ENCODE data around the gene SMURF1. TPM values are rescaled to one million over a fixed set of nuclear protein-coding genes. Genes with fewer than 3 reads are reported as not detected.

The SMURF1 gene
- total RNA-seq, 1 donor, result 23.5 TPM

DNA sequence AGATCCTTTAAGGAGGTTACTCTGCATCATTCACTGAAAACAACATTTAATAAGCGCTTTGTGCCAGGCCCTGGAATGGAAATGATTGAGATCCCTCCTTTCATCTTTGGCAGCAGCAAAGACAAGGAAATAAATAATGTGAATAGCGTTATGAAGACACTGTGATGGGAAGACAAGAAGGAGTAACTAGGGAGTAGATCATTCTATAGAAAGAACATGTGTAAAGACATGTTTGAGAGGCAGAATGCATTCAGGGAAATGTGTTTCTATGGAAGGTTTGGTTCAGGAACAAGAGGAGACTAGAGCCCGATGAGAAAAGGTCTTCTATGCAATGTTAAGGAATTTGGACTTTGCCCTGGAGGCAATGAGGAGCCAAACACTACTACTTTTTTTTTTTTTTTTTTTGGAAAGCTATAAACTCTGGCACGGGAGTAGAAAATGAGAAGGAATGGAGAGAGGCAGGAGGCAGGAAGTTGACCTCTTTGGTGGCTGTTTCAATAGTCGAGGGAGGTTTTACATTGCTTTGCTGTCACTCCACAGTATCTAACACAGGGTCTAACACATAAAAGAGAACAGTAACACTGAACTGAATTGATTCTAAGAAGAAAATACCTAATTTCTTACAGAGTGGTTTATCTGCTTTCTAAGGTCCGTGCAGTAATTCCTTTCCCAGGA, 44.9 kb downstream of the SMURF1 start:
- Histone ChIP-seq H4K20me1 (ENCODE audit: insufficient read depth, low read length) (peaks cover 21% of the 10 kb centered on the region), H3K4me3 (ENCODE audit: insufficient read depth, low read length) (peak overlapping the region; percentile 34), H2AFZ (ENCODE audit: low read length) (no peak overlapping the region), H3K4me2 (ENCODE audit: insufficient read depth, low read length) (peak overlapping the region; percentile 63), H3K79me2 (ENCODE audit: insufficient read depth, low read length) (peaks cover 70% of the 10 kb centered on the region), H3K9me3 (ENCODE audit: low read depth, low read length) (no peaks in the 10 kb centered on the region), H3K27ac (ENCODE audit: low read depth, low read length) (peak overlapping the region; percentile 89), H3K4me1 (ENCODE audit: insufficient read depth, low read length) (peaks cover 57% of the 10 kb centered on the region), H3K27me3 (ENCODE audit: insufficient read depth, low read length) (no peaks in the 10 kb centered on the region), H3K36me3 (ENCODE audit: insufficient read depth, low read length) (no peaks in the 10 kb centered on the region)
- TF ChIP-seq, protein P1, sequence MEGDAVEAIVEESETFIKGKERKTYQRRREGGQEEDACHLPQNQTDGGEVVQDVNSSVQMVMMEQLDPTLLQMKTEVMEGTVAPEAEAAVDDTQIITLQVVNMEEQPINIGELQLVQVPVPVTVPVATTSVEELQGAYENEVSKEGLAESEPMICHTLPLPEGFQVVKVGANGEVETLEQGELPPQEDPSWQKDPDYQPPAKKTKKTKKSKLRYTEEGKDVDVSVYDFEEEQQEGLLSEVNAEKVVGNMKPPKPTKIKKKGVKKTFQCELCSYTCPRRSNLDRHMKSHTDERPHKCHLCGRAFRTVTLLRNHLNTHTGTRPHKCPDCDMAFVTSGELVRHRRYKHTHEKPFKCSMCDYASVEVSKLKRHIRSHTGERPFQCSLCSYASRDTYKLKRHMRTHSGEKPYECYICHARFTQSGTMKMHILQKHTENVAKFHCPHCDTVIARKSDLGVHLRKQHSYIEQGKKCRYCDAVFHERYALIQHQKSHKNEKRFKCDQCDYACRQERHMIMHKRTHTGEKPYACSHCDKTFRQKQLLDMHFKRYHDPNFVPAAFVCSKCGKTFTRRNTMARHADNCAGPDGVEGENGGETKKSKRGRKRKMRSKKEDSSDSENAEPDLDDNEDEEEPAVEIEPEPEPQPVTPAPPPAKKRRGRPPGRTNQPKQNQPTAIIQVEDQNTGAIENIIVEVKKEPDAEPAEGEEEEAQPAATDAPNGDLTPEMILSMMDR (IDR thresholded peaks at IDR 0.05; ENCODE audit: extremely low read depth, low read depth, low read length), result no peak
- DNase-seq (ENCODE audit: insufficient read length, low spot score, missing footprints), result no peak

DNA sequence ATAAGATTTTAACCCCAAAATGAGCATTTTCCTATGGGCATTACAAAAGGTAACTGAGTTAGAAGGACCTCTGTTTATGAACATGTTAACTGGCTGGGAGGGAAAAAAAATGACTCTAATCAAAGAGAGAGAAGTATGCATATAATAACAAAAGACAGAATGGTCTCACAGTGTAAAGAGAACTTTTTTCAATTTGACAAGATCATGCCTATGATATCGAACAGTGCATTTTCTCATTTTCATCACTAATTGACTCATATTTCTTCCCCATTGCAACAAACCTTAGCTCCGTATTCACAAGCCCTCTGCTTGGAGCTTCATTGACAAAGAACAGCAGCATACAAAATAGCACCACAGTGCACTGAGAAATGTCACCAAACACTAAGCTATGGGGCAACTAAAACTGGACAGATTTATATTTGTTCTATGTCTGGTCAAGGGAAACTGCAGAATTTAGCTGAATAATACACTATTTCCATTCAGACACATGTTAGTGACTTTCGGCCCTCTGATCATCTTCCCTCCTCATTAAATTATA, 45.6 kb downstream of the SMURF1 start:
- Histone ChIP-seq H2AFZ (ENCODE audit: low read length) (no peak overlapping the region), H4K20me1 (ENCODE audit: insufficient read depth, low read length) (peaks cover 19% of the 10 kb centered on the region), H3K4me1 (ENCODE audit: insufficient read depth, low read length) (peaks cover 57% of the 10 kb centered on the region), H3K9me3 (ENCODE audit: low read depth, low read length) (no peaks in the 10 kb centered on the region), H3K4me2 (ENCODE audit: insufficient read depth, low read length) (peak overlapping the region; percentile 63), H3K36me3 (ENCODE audit: insufficient read depth, low read length) (no peaks in the 10 kb centered on the region), H3K27ac (ENCODE audit: low read depth, low read length) (peak overlapping the region; percentile 89), H3K4me3 (ENCODE audit: insufficient read depth, low read length) (peak overlapping the region; percentile 34), H3K79me2 (ENCODE audit: insufficient read depth, low read length) (peaks cover 75% of the 10 kb centered on the region), H3K27me3 (ENCODE audit: insufficient read depth, low read length) (no peaks in the 10 kb centered on the region)
- TF ChIP-seq, protein P1 (IDR thresholded peaks at IDR 0.05; ENCODE audit: extremely low read depth, low read depth, low read length), result no peak
- DNase-seq (ENCODE audit: insufficient read length, low spot score, missing footprints), result no peak

DNA sequence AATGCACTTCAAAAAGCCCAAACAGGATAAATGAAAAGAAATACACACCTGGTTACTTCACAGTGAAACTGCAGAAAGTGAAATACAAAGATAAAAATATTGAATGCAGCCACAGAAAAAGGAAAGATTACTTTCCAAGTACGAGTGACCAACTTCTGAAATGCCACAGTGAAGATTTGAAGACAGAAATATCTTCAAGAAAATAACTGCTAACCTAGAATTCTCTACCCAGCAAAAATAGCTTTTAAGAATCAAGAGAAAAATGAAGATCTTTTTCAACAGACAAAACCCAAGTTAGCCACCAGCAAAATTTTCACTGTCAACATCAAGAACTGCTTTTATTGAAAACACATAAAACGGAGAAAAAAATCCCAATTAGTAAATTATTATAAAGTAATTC, 46.2 kb downstream of the SMURF1 start:
- no peak overlapping the region for H3K27ac ChIP-seq (ENCODE audit: low read depth, low read length)
- peaks cover 50% of the 10 kb centered on the region for H3K4me1 ChIP-seq (ENCODE audit: insufficient read depth, low read length)
- H3K79me2 ChIP-seq (ENCODE audit: insufficient read depth, low read length), result peaks cover 78% of the 10 kb centered on the region
- H3K9me3 ChIP-seq (ENCODE audit: low read depth, low read length), result no peaks in the 10 kb centered on the region
- no peak overlapping the region for H3K4me2 ChIP-seq (ENCODE audit: insufficient read depth, low read length)
- H3K27me3 ChIP-seq (ENCODE audit: insufficient read depth, low read length), result no peaks in the 10 kb centered on the region
- no peaks in the 10 kb centered on the region for H3K36me3 ChIP-seq (ENCODE audit: insufficient read depth, low read length)
- H3K4me3 ChIP-seq (ENCODE audit: insufficient read depth, low read length), result no peak overlapping the region
- DNase-seq (ENCODE audit: insufficient read length, low spot score, missing footprints), result no peak
- TF ChIP-seq, protein P1 (IDR thresholded peaks at IDR 0.05; ENCODE audit: extremely low read depth, low read depth, low read length), result no peak
- H4K20me1 ChIP-seq (ENCODE audit: insufficient read depth, low read length), result peaks cover 22% of the 10 kb centered on the region
- H2AFZ ChIP-seq (ENCODE audit: low read length), result no peak overlapping the region

DNA sequence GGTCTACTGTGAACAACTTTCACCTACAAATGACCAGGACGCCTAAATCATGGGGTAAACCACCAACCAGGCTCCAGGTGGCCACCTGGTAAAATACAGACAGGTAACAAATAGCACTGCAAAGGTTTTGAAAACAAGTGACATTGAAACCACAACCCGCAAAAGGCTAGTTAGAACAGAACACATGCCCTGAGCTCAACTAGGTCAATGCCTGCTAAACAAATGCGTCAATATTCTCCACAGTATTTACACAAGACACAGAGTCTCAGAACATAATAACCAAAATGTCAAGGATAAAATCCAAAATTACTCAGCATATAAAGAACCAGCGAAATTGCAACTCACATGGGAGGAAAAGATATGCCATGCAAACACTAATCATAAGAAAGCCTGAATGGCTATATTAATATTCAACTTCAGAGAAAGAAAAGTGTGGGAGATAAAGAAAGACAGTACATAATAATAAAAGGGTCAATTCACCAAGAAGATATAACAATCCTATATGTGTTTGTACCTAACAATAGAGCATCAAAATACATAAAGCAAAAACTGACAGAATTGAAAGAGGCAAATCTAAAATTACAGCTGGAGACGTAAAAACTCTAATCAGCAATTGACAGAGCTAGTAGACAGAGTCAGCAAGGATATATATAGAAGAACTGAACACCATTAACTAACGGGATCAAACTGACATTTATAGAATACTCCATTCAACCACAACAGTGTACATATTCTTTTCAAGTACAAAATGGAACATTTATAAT, 47.6 kb downstream of the SMURF1 start:
- Histone ChIP-seq H2AFZ (ENCODE audit: low read length) (no peak overlapping the region), H3K4me2 (ENCODE audit: insufficient read depth, low read length) (no peak overlapping the region), H3K27me3 (ENCODE audit: insufficient read depth, low read length) (no peaks in the 10 kb centered on the region), H3K79me2 (ENCODE audit: insufficient read depth, low read length) (peaks cover 81% of the 10 kb centered on the region), H3K4me3 (ENCODE audit: insufficient read depth, low read length) (no peak overlapping the region), H3K4me1 (ENCODE audit: insufficient read depth, low read length) (peaks cover 39% of the 10 kb centered on the region), H4K20me1 (ENCODE audit: insufficient read depth, low read length) (peaks cover 32% of the 10 kb centered on the region), H3K9me3 (ENCODE audit: low read depth, low read length) (no peaks in the 10 kb centered on the region), H3K27ac (ENCODE audit: low read depth, low read length) (peak overlapping the region; percentile 0), H3K36me3 (ENCODE audit: insufficient read depth, low read length) (no peaks in the 10 kb centered on the region)
- no peak for DNase-seq (ENCODE audit: insufficient read length, low spot score, missing footprints)
- TF ChIP-seq, protein P1 (IDR thresholded peaks at IDR 0.05; ENCODE audit: extremely low read depth, low read depth, low read length), result no peak
